ENCODE data around the gene CENPB. TPM values are rescaled to one million over a fixed set of nuclear protein-coding genes. Genes with fewer than 3 reads are reported as not detected.

The CENPB gene
- total RNA-seq, 4 donors from 2014 or later: 72.8 to 109 (median 100) TPM

GRCh38 chr20:3760655-3761348 lies 25.7 kb downstream of the CENPB start:
- H3K27me3 ChIP-seq: no peaks in the 10 kb centered on the region
- no peak overlapping the region for H3K4me3 ChIP-seq
- H3K4me1 ChIP-seq: peaks cover 0 to 63% (median 23%) of the 10 kb centered on the region in 4 donors
- TF ChIP-seq CTCF (IDR thresholded peaks at IDR 0.05) (no peak), POLR2A (IDR thresholded peaks at IDR 0.05) (no peak), EP300 (IDR thresholded peaks at IDR 0.05) (no peak)
- no peaks in the 10 kb centered on the region for H3K9me3 ChIP-seq
- H3K27ac ChIP-seq: peak overlapping the region in 1 of 4 donors; percentile 84
- WGBS, 2 donors: 62 to 64% methylated on average over 10 of the region's 10 CpGs
- DNase-seq (ENCODE audit: low spot score in 2 of 2): no peak
- H3K36me3 ChIP-seq: peaks cover 0 to 15% (median 0%) of the 10 kb centered on the region in 3 donors

- no peak for DNase-seq (ENCODE audit: low spot score in 2 of 2)
- Histone ChIP-seq H3K36me3 (peaks cover 0 to 16% (median 0%) of the 10 kb centered on the region in 3 donors), H3K27ac (peak overlapping the region in 2 of 4 donors; percentile 76 to 84), H3K9me3 (no peaks in the 10 kb centered on the region), H3K27me3 (no peaks in the 10 kb centered on the region), H3K4me1 (peaks cover 0 to 62% (median 26%) of the 10 kb centered on the region in 4 donors), H3K4me3 (no peak overlapping the region)
- 65 to 92% methylated on average over 4 to 9 of the region's 11 CpGs for WGBS, 2 donors
- TF ChIP-seq CTCF (IDR thresholded peaks at IDR 0.05) (no peak), EP300 (IDR thresholded peaks at IDR 0.05) (no peak), POLR2A (IDR thresholded peaks at IDR 0.05) (no peak)
Measured at GRCh38 chr20:3759884-3760283, 26.7 kb downstream of the CENPB start.

- Histone ChIP-seq H3K9me3 (no peaks in the 10 kb centered on the region), H3K36me3 (peaks cover 0 to 21% (median 0%) of the 10 kb centered on the region in 3 donors), H3K4me3 (no peak overlapping the region), H3K4me1 (peaks cover 0 to 62% (median 25%) of the 10 kb centered on the region in 4 donors), H3K27ac (peak overlapping the region; percentile 23 to 84 (median 57)), H3K27me3 (no peaks in the 10 kb centered on the region)
- WGBS, 2 donors: 32 to 51% methylated on average over 6 to 11 of the region's 11 CpGs
- DNase-seq (ENCODE audit: low spot score in 2 of 2): no peak
- TF ChIP-seq POLR2A (IDR thresholded peaks at IDR 0.05) (no peak), CTCF (IDR thresholded peaks at IDR 0.05) (no peak), EP300 (IDR thresholded peaks at IDR 0.05) (no peak)
Measured at GRCh38 chr20:3759316-3759823, 27.2 kb downstream of the CENPB start.

- Histone ChIP-seq H3K4me3 (no peak overlapping the region), H3K27me3 (no peaks in the 10 kb centered on the region), H3K9me3 (no peaks in the 10 kb centered on the region), H3K27ac (peak overlapping the region; percentile 23 to 84 (median 57)), H3K4me1 (peaks cover 0 to 64% (median 25%) of the 10 kb centered on the region in 4 donors), H3K36me3 (peaks cover 0 to 23% (median 0%) of the 10 kb centered on the region in 3 donors)
- WGBS, 2 donors: 27 to 45% methylated on average over 11 of the region's 11 CpGs
- TF ChIP-seq POLR2A (IDR thresholded peaks at IDR 0.05): no peak
- no peak for TF ChIP-seq EP300 (IDR thresholded peaks at IDR 0.05)
- TF ChIP-seq CTCF (IDR thresholded peaks at IDR 0.05): no peak
- no peak for DNase-seq (ENCODE audit: low spot score in 2 of 2)
Measured at GRCh38 chr20:3758566-3758965, 28.0 kb downstream of the CENPB start.

GRCh38 chr20:3757268-3757667 lies 29.3 kb downstream of the CENPB start:
- Histone ChIP-seq H3K27me3 (no peaks in the 10 kb centered on the region), H3K36me3 (peaks cover 0 to 23% (median 0%) of the 10 kb centered on the region in 3 donors), H3K27ac (peak overlapping the region in 2 of 4 donors; percentile 76 to 84), H3K4me3 (no peak overlapping the region), H3K4me1 (peaks cover 0 to 74% (median 27%) of the 10 kb centered on the region in 4 donors), H3K9me3 (no peaks in the 10 kb centered on the region)
- WGBS, 2 donors: 66 to 84% methylated on average over 2 of the region's 2 CpGs
- no peak for DNase-seq (ENCODE audit: low spot score in 2 of 2)
- no peak for TF ChIP-seq POLR2A (IDR thresholded peaks at IDR 0.05)
- peak in 1 of 2 donors; percentile 21 for TF ChIP-seq EP300 (IDR thresholded peaks at IDR 0.05)
- no peak for TF ChIP-seq CTCF (IDR thresholded peaks at IDR 0.05)
